HepG2 (cell line): Measurements from ENCODE around the gene SHFL. TPM values are rescaled to one million over a fixed set of nuclear protein-coding genes. Genes with fewer than 3 reads are reported as not detected.
A peak's percentile ranks its signal among the peaks of the same experiment; 100 is the strongest.

Experiments
- CCDC6 ChIP-seq: sonication (generic); formaldehyde crosslinking; IDR thresholded peaks from 2 replicates; pipeline ENCODE4 v1.8.1; 2022; ENCODE audit warnings: mild to moderate bottlenecking, missing genetic modification reagents, moderate library complexity
- DMAP1 ChIP-seq: IDR thresholded peaks from 2 replicates; pipeline ENCODE4 v1.6.1; 2016
- ERF ChIP-seq: IDR thresholded peaks from 2 replicates; pipeline ENCODE4 v1.6.1; 2018; ENCODE audit warnings: missing biosample characterization, missing genetic modification reagents
- ESRRA ChIP-seq: sonication (generic); formaldehyde crosslinking; IDR thresholded peaks from 2 replicates; pipeline ENCODE4 v1.5.1; 2020; ENCODE audit warnings: mild to moderate bottlenecking, low read depth, missing genetic modification reagents
- GABPA ChIP-seq, 2 experiments: IDR thresholded peaks; 2 replicates each; pipeline ENCODE4 v1.6.1; 2011 to 2016; ENCODE audit warnings: low read depth in 2 of 2, low read length in 1 of 2, missing biosample characterization in 1 of 2, missing genetic modification characterization in 1 of 2
- GMEB2 ChIP-seq: IDR thresholded peaks from 2 replicates; pipeline ENCODE4 v1.6.1; 2016; ENCODE audit warnings: missing biosample characterization, missing genetic modification reagents, low read depth
- HNRNPH1 ChIP-seq: fragments of 200-400 bp; formaldehyde crosslinking; optimal IDR thresholded peaks from 2 replicates; pipeline ENCODE3; 2017; ENCODE audit warnings: mild to moderate bottlenecking, low read depth, low read length
- HOMEZ ChIP-seq: IDR thresholded peaks from 2 replicates; pipeline ENCODE4 v1.6.1; 2016; ENCODE audit warnings: low read depth
- IRF9 ChIP-seq: sonication (generic); formaldehyde crosslinking; IDR thresholded peaks from 2 replicates; pipeline ENCODE4 v1.8.0; 2022; ENCODE audit warnings: missing genetic modification reagents, mild to moderate bottlenecking, borderline replicate concordance
- MIER3 ChIP-seq: IDR thresholded peaks from 2 replicates; pipeline ENCODE4 v1.6.1; 2016; ENCODE audit warnings: missing compliant biosample characterization, borderline replicate concordance
- NR2F1 ChIP-seq, 2 experiments: fragments of 450-650 bp in 1 of 2; formaldehyde crosslinking in 1 of 2; IDR thresholded peaks; 2 replicates each; pipeline versions ENCODE4 v1.5.0 to v1.6.1; 2016 to 2020; ENCODE audit warnings: mild to moderate bottlenecking in 1 of 2, missing compliant biosample characterization in 1 of 2, missing genetic modification reagents in 1 of 2, moderate library complexity in 1 of 2
- PHB2 ChIP-seq: fragments of 450-650 bp; IDR thresholded peaks from 2 replicates; pipeline ENCODE4 v1.6.1; 2018; ENCODE audit not compliant: partially characterized antibody
- POLR2AphosphoS2 ChIP-seq: IDR thresholded peaks from 2 replicates; pipeline ENCODE4 v1.6.1; 2011; ENCODE audit warnings: low read depth, low read length, improper control_type of control experiment
- REL ChIP-seq: sonication (generic); formaldehyde crosslinking; conservative IDR thresholded peaks from 2 replicates; pipeline ENCODE4 v1.8.0; 2022; ENCODE audit warnings: mild to moderate bottlenecking, missing genetic modification reagents, moderate library complexity
- RORA ChIP-seq: sonication (generic); formaldehyde crosslinking; IDR thresholded peaks from 2 replicates; pipeline ENCODE4 v1.5.0; 2020; ENCODE audit warnings: mild to moderate bottlenecking, missing genetic modification reagents, moderate library complexity
- SIX4 ChIP-seq: sonication (generic); formaldehyde crosslinking; IDR thresholded peaks from 2 replicates; pipeline ENCODE4 v1.4.0; 2020; ENCODE audit warnings: missing genetic modification reagents
- SOX5 ChIP-seq: IDR thresholded peaks from 2 replicates; pipeline ENCODE4 v1.6.1; 2016; ENCODE audit warnings: borderline replicate concordance
- TCF7 ChIP-seq: sonication (generic); IDR thresholded peaks from 2 replicates; pipeline ENCODE4 v1.6.1; 2016; ENCODE audit warnings: antibody characterized with exemption, low read depth
- ZGPAT ChIP-seq: IDR thresholded peaks from 2 replicates; pipeline ENCODE4 v1.6.1; 2016; ENCODE audit warnings: mild to moderate bottlenecking
- ZKSCAN8 ChIP-seq: IDR thresholded peaks from 2 replicates; pipeline ENCODE4 v1.6.1; 2016; ENCODE audit warnings: borderline replicate concordance, missing genetic modification reagents, missing compliant biosample characterization
- ZNF282 ChIP-seq: fragments of 450-650 bp; IDR thresholded peaks from 2 replicates; pipeline ENCODE4 v1.6.1; 2018; ENCODE audit not compliant: partially characterized antibody
- ZNF33A ChIP-seq: sonication (generic); formaldehyde crosslinking; IDR thresholded peaks from 2 replicates; pipeline ENCODE4 v1.5.1; 2020; ENCODE audit warnings: missing genetic modification reagents, mild to moderate bottlenecking, moderate library complexity, borderline replicate concordance
- ZNF558 ChIP-seq: sonication (generic); formaldehyde crosslinking; IDR thresholded peaks from 2 replicates; pipeline ENCODE4 v1.9.0; 2022; ENCODE audit warnings: mild to moderate bottlenecking, missing genetic modification reagents, borderline replicate concordance
- ZNF614 ChIP-seq: IDR thresholded peaks from 2 replicates; pipeline ENCODE4 v1.6.1; 2018; ENCODE audit warnings: missing biosample characterization, missing genetic modification reagents, inconsistent platforms, borderline replicate concordance
- ZSCAN12 ChIP-seq: sonication (generic); formaldehyde crosslinking; IDR thresholded peaks from 2 replicates; pipeline ENCODE4 v1.9.0; 2021; ENCODE audit warnings: mild to moderate bottlenecking, missing genetic modification reagents
- polyA plus RNA-seq, 8 experiments: library from polyadenylated mRNA; depleted of rRNA in 3 of 8; stranded (reverse) in 7 of 8; unstranded in 1 of 8; fragments of >200 nt; fragmentation: Illumina TruSeq in 4 of 8; extraction: Trizol in 4 of 8; gene quantifications; 2 replicates each; pipeline versions ENCODE4 v1.2.1 to v1.2.3, GENCODE V29; 2011 to 2016; ENCODE audit warnings: low read depth in 4 of 8, missing spikeins in 1 of 8, mixed read lengths in 1 of 8; ENCODE audit not compliant: insufficient read depth in 1 of 8
- total RNA-seq, 5 experiments: library from RNA; depleted of rRNA; stranded (reverse); fragments of >200 nt; fragmentation: Illumina TruSeq; extraction: Trizol; gene quantifications; 2 replicates each; pipeline ENCODE4 v1.2.3, GENCODE V29; 2016; ENCODE audit warnings: low read depth in 1 of 5

The SHFL gene
- total and polyA plus RNA-seq, 2 of the 13 experiments (the other 11 are each of a cell fraction or from before 2014, with no cell fraction given) = 12.3 to 36.4 TPM

- TF ChIP-seq GMEB2 (CRISPR knock-in tag) (no peak), HOMEZ (CRISPR knock-in tag) (no peak), MIER3 (CRISPR knock-in tag) (no peak), ZNF558 (no peak), ZKSCAN8 (CRISPR knock-in tag) (no peak; the same call in 1 of the 2 replicates), IRF9 (CRISPR knock-in tag) (no peak), ZSCAN12 (0 out of 2 replicates have a peak, but pooled peaks have one; percentile 37), TCF7 (no peak), PHB2 (no peak), RORA (CRISPR knock-in tag) (no peak), ZNF614 (no peak), ERF (CRISPR knock-in tag) (no peak), SOX5 (CRISPR knock-in tag) (no peak), SIX4 (no peak), REL (CRISPR knock-in tag) (no peak; the same call in 1 of the 2 replicates), ZGPAT (peak; percentile 73; the same call in 1 of the 2 replicates), POLR2AphosphoS2 (no peak), CCDC6 (CRISPR knock-in tag) (no peak), DMAP1 (CRISPR knock-in tag) (no peak), ZNF33A (CRISPR knock-in tag) (no peak), ZNF282 (no peak), NR2F1 (CRISPR knock-in tag; IDR thresholded peaks at IDR 0.05) (no peak), ESRRA (no peak), GABPA (IDR thresholded peaks at IDR 0.05; ENCODE audit: low read depth, low read length) (no peak), GABPA (CRISPR knock-in tag; IDR thresholded peaks at IDR 0.05; ENCODE audit: low read depth) (no peak), HNRNPH1 (no peak)
These were observed at the start of gene SHFL (continued) for GRCh38 chr19:10085641-10086590.
